GM12878 (cell line): Measurements from ENCODE around the gene GNGT2. TPM values are rescaled to one million over a fixed set of nuclear protein-coding genes. Genes with fewer than 3 reads are reported as not detected.

Experiments
- BCL3 ChIP-seq: IDR thresholded peaks from 2 replicates; pipeline ENCODE4 v1.6.1; 2011; ENCODE audit warnings: borderline replicate concordance, low read depth, mild to moderate bottlenecking, moderate library complexity, low read length; ENCODE audit not compliant: insufficient read depth, poor library complexity, severe bottlenecking
- BRCA1 ChIP-seq: IDR thresholded peaks from 2 replicates; pipeline ENCODE4 v1.6.1; 2011; ENCODE audit warnings: low read depth, low read length, improper control_type of control experiment
- CBX3 ChIP-seq: fragments of 200-600 bp; sonication (generic); IDR thresholded peaks from 2 replicates; pipeline ENCODE4 v1.6.1; 2016; ENCODE audit warnings: low read depth, borderline replicate concordance
- CBX5 ChIP-seq: sonication (generic); IDR thresholded peaks from 2 replicates; pipeline ENCODE4 v1.6.1; 2016; ENCODE audit warnings: low read depth, moderate library complexity, mild to moderate bottlenecking, inconsistent platforms
- HDGF ChIP-seq: fragments of 450-650 bp; IDR thresholded peaks from 2 replicates; pipeline ENCODE4 v1.6.1; 2016; ENCODE audit warnings: antibody characterized with exemption
- KAT2A ChIP-seq: conservative IDR thresholded peaks from 2 replicates; pipeline ENCODE4 v1.6.1; 2011; ENCODE audit warnings: low read depth, low read length; ENCODE audit not compliant: control insufficient read depth
- KLF5 ChIP-seq: fragments of 450-650 bp; IDR thresholded peaks from 2 replicates; pipeline ENCODE4 v1.6.1; 2014; ENCODE audit warnings: mild to moderate bottlenecking; ENCODE audit not compliant: partially characterized antibody
- MEF2A ChIP-seq: IDR thresholded peaks from 2 replicates; pipeline ENCODE4 v1.6.1; 2011; ENCODE audit warnings: low read depth, mild to moderate bottlenecking, low read length, moderate library complexity; ENCODE audit not compliant: insufficient read depth
- MYC ChIP-seq: IDR thresholded peaks from 2 replicates; pipeline ENCODE4 v1.6.1; 2011; ENCODE audit warnings: mild to moderate bottlenecking, low read length, moderate library complexity, inconsistent platforms; ENCODE audit not compliant: insufficient read depth, insufficient replicate concordance, insufficient read length, severe bottlenecking
- NBN ChIP-seq: fragments of 450-650 bp; IDR thresholded peaks from 2 replicates; pipeline ENCODE4 v1.6.1; 2016
- NR2C2 ChIP-seq: IDR thresholded peaks from 2 replicates; pipeline ENCODE4 v1.6.1; 2011; ENCODE audit warnings: borderline replicate concordance, low read depth; ENCODE audit not compliant: control insufficient read depth, insufficient read length
- PBX3 ChIP-seq: IDR thresholded peaks from 2 replicates; pipeline ENCODE4 v1.6.1; 2011; ENCODE audit warnings: mild to moderate bottlenecking, low read depth, low read length, moderate library complexity; ENCODE audit not compliant: insufficient replicate concordance
- POU2F2 ChIP-seq: IDR thresholded peaks from 3 replicates; pipeline ENCODE4 v1.6.1; 2011; ENCODE audit warnings: low read depth, mild to moderate bottlenecking, low read length, borderline replicate concordance
- RFX5 ChIP-seq: IDR thresholded peaks from 2 replicates; pipeline ENCODE4 v1.6.1; 2011; ENCODE audit warnings: low read depth, low read length, improper control_type of control experiment
- RUNX3 ChIP-seq: IDR thresholded peaks from 2 replicates; pipeline ENCODE4 v1.6.1; 2012; ENCODE audit warnings: low read length, inconsistent platforms
- SMAD1 ChIP-seq: fragments of 450-650 bp; IDR thresholded peaks from 2 replicates; pipeline ENCODE4 v1.6.1; 2018; ENCODE audit warnings: mild to moderate bottlenecking, low read depth; ENCODE audit not compliant: partially characterized antibody
- SP1 ChIP-seq: IDR thresholded peaks from one replicate; pipeline ENCODE4 v1.6.1; 2011; ENCODE audit warnings: low read depth, low read length
- USF2 ChIP-seq: IDR thresholded peaks from 2 replicates; pipeline ENCODE4 v1.6.1; 2011; ENCODE audit warnings: low read depth, low read length, improper control_type of control experiment, borderline replicate concordance
- YY1 ChIP-seq: IDR thresholded peaks from 2 replicates; pipeline ENCODE4 v1.6.1; 2011; ENCODE audit warnings: low read depth, mild to moderate bottlenecking, low read length
- ZBTB40 ChIP-seq: fragments of 450-650 bp; IDR thresholded peaks from 2 replicates; pipeline ENCODE4 v1.6.1; 2016; ENCODE audit warnings: mild to moderate bottlenecking, moderate library complexity, borderline replicate concordance
- ZNF384 ChIP-seq: IDR thresholded peaks from 2 replicates; pipeline ENCODE4 v1.6.1; 2012; ENCODE audit warnings: low read depth, mild to moderate bottlenecking, low read length, improper control_type of control experiment, borderline replicate concordance
- ZSCAN29 ChIP-seq: fragments of 450-650 bp; IDR thresholded peaks from 2 replicates; pipeline ENCODE4 v1.6.1; 2017; ENCODE audit warnings: mild to moderate bottlenecking, moderate library complexity
- polyA plus RNA-seq, 11 experiments: library from polyadenylated mRNA; depleted of rRNA in 4 of 11; unstranded in 6 of 11; stranded (reverse) in 5 of 11; fragments of >200 nt; fragmentation: Nextera tagmentation in 4 of 11; fragmentation: Illumina TruSeq in 1 of 11; extraction: Ambion mirVana in 4 of 11; extraction: Trizol in 1 of 11; gene quantifications; 1 replicate in 1 of 11; 2 replicates in 10 of 11; pipeline versions ENCODE4 v1.2.1 to v1.2.3, GENCODE V29; 2011 to 2016; ENCODE audit warnings: inconsistent platforms in 2 of 11, missing spikeins in 2 of 11, low read depth in 1 of 11
- total RNA-seq, 4 experiments: library from RNA; depleted of rRNA in 3 of 4; stranded (reverse); fragments of >200 nt in 3 of 4; fragmentation: Illumina TruSeq in 1 of 4; extraction: Trizol in 1 of 4; gene quantifications; 2 replicates each; pipeline versions ENCODE4 v1.2.1 to v1.2.3, GENCODE V29; 2013 to 2021

The GNGT2 gene
- total and polyA plus RNA-seq, 10 of the 15 experiments (the other 5 are each of a cell fraction or from before 2014, with no cell fraction given), result 15.3 to 60.4 (median 32.0) TPM

GRCh38 chr17:49191409-49191916, 18.9 kb downstream of the GNGT2 start (continued):
- no peak for TF ChIP-seq PBX3
- no peak for TF ChIP-seq ZNF384
- peak; percentile 81; the same call in 1 of the 2 replicates for TF ChIP-seq YY1
- no peak for TF ChIP-seq BCL3
- no peak for TF ChIP-seq KAT2A
- TF ChIP-seq ZBTB40, result peak; percentile 41; the same call in 1 of the 2 replicates
- TF ChIP-seq NBN, result peak; percentile 26; the same call in 1 of the 2 replicates
- TF ChIP-seq SP1, result no peak
- TF ChIP-seq RFX5, result no peak
- TF ChIP-seq ZSCAN29, result 0 out of 2 replicates have a peak, but pooled peaks have one; percentile 42
- TF ChIP-seq POU2F2, result 0 out of 3 replicates have a peak, but pooled peaks have one; percentile 42
- TF ChIP-seq CBX5, result peak; percentile 57; the same call in 1 of the 2 replicates
- TF ChIP-seq CBX3, result no peak
- TF ChIP-seq NR2C2, result no peak
- TF ChIP-seq MYC, result no peak
- TF ChIP-seq BRCA1, result no peak
- TF ChIP-seq HDGF, result no peak
- no peak for TF ChIP-seq USF2
- 0 out of 2 replicates have a peak, but pooled peaks have one; percentile 18 for TF ChIP-seq MEF2A
- no peak for TF ChIP-seq KLF5
- TF ChIP-seq SMAD1, result no peak
- TF ChIP-seq RUNX3, result peak; percentile 63; the same call in 1 of the 2 replicates
